Adrenal gland (tissue), 19 donors: ENCODE measurements around the gene MAP3K7CL. TPM values are rescaled to one million over a fixed set of nuclear protein-coding genes. Genes with fewer than 3 reads are reported as not detected.

Source experiments
- DNase-seq, 7 donors: peaks; one replicate each; pipeline ENCODE4 v3.0.0-alpha.2; 2019 to 2020
- H3K27ac ChIP-seq, 5 donors: fragments of 200-600 bp; sonication (generic) in 4 of 5; 1 replicate in 3 of 5; 2 replicates in 2 of 5; pipeline versions ENCODE4 v1.5.1 to v1.8.0; 2016 to 2020; ENCODE audit warnings: mild to moderate bottlenecking in 1 of 5
- H3K27me3 ChIP-seq: fragments of 200-600 bp; 2 replicates; pipeline ENCODE4 v1.8.0; 2021
- H3K36me3 ChIP-seq, 2 donors: fragments of 200-600 bp; replicated peaks in 1 of 2; 1 replicate in 1 of 2; 2 replicates in 1 of 2; pipeline versions ENCODE4 v1.5.1 to v1.8.0; 2018 to 2022
- H3K4me1 ChIP-seq, 2 donors: fragments of 200-600 bp; replicated peaks in 1 of 2; 1 replicate in 1 of 2; 2 replicates in 1 of 2; pipeline versions ENCODE4 v1.5.1 to v1.8.0; 2018 to 2021
- H3K4me3 ChIP-seq, 4 donors: fragments of 200-600 bp; sonication (generic) in 3 of 4; one replicate each; pipeline ENCODE4 v1.5.1; 2016 to 2018
- H3K9me3 ChIP-seq, 3 donors: fragments of 200-600 bp; sonication (generic) in 1 of 3; replicated peaks in 1 of 3; 1 replicate in 2 of 3; 2 replicates in 1 of 3; pipeline versions ENCODE4 v1.5.1 to v1.8.0; 2016 to 2021
- POLR2A ChIP-seq, 2 donors: fragments of 450-650 bp; IDR thresholded peaks; one replicate each; pipeline ENCODE4 v1.6.1; 2017; ENCODE audit warnings: antibody characterized with exemption in 2 of 2, mild to moderate bottlenecking in 2 of 2, moderate library complexity in 1 of 2
- WGBS, 4 donors: extraction: QIAGEN DNeasy Blood & Tissue Kit in 2 of 4; methylation state at CpG; one replicate each; pipeline versions ENCODE4 v1.1.5 to v1.1.7; 2013 to 2017; 5-methylcytosine and 5-hydroxymethylcytosine counted together
- intact Hi-C, 2 donors: fragments of 100-400 bp; cut with DNase I; formaldehyde crosslinking; loops; one replicate each; pipeline versions ENCODE4 v1.14.1 to v1.15.0; 2022 to 2023
- long read RNA-seq, 10 donors: library from polyadenylated mRNA in 3 of 10; unstranded in 2 of 10; stranded (forward) in 1 of 10; transcript quantifications; one replicate each; pipeline ENCODE4 v2.0.0 and lab custom pipeline, GENCODE V29; 2021 to 2026
- polyA plus RNA-seq, 3 donors: library from polyadenylated mRNA; stranded (reverse); fragments of 200-250 nt in 2 of 3; fragments of 350-450 nt in 1 of 3; fragmentation: Illumina TruSeq in 1 of 3; extraction: RNeasy Lipid Tissue Mini Kit (QIAGEN cat#74804) in 1 of 3; gene quantifications; one replicate each; pipeline ENCODE4 v1.2.3, GENCODE V29; 2013 to 2014
- total RNA-seq, 9 donors: library from RNA; depleted of rRNA in 4 of 9; stranded (reverse); fragments of >200 nt in 4 of 9; fragments of 120-200 nt in 1 of 9; fragmentation: NEBNext Ultra II Directional in 1 of 9; extraction: Animal tissue kit (Norgen Biotek cat#: 25700) in 1 of 9; gene quantifications; one replicate each; pipeline versions ENCODE4 v1.1.0 to v1.2.4, GENCODE V29; 2013 to 2023
- TF ChIP-seq, protein P1 (sequence below), 6 experiments: fragments of 450-650 bp in 4 of 6; fragments of 200-600 bp in 2 of 6; sonication (generic) in 1 of 6; IDR thresholded peaks; 1 replicate in 5 of 6; 2 replicates in 1 of 6; pipeline versions ENCODE4 v1.5.1 to v1.8.0; 2016 to 2021; ENCODE audit warnings: antibody characterized with exemption in 6 of 6, mild to moderate bottlenecking in 2 of 6, moderate library complexity in 1 of 6
- donor health status: healthy with polysubstance abuse.
- donor health status: Bipolar disorder and iron deficiency.
- donor health status: DM: yes; HTN: yes; CAD: no.
- donor health status: DM: no; HTN: no; CAD: no.
- donor health status: DM: no; HTN: no; CAD: no.
- donor health status: DM: yes; HTN: yes; CAD: no.

MAP3K7CL gene, protein sequence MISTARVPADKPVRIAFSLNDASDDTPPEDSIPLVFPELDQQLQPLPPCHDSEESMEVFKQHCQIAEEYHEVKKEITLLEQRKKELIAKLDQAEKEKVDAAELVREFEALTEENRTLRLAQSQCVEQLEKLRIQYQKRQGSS
- total RNA-seq (10 to 100 TPM in 7 of 9 donors, 1 to 10 TPM in 2; 3.6 to 29.5 (median 19.2) TPM), polyA plus RNA-seq (10 to 100 TPM; 10.6 to 17.7 (median 11.3) TPM)
- long read RNA-seq, donor 1 = 0 reads
- long read RNA-seq, donor 2 = 0 reads
- long read RNA-seq, donor 3, partial matches to known transcripts = 0 of 2 reads
- long read RNA-seq, donor 3, other reads (novel, unspliced or antisense) = 0 of 2 reads
- long read RNA-seq, donor 4, partial matches to known transcripts = 2 of 8 reads
- long read RNA-seq, donor 4, other reads (novel, unspliced or antisense) = 5 of 8 reads
- long read RNA-seq, donor 5, transcript MAP3K7CL-202 (7 exons, 2,066 nt) = major isoform, 8 of 18 reads
- long read RNA-seq, donor 5, partial matches to known transcripts = 3 of 18 reads
- long read RNA-seq, donor 5, other reads (novel, unspliced or antisense) = 4 of 18 reads
- long read RNA-seq, donor 6, partial matches to known transcripts = 0 of 9 reads
- long read RNA-seq, donor 6, other reads (novel, unspliced or antisense) = 8 of 9 reads
- long read RNA-seq, donor 7, partial matches to known transcripts = 0 of 2 reads
- long read RNA-seq, donor 7, other reads (novel, unspliced or antisense) = 0 of 2 reads
- long read RNA-seq, donor 8, partial matches to known transcripts = 0 of 2 reads
- long read RNA-seq, donor 8, other reads (novel, unspliced or antisense) = 0 of 2 reads
- long read RNA-seq, donor 9, partial matches to known transcripts = 0 of 2 reads
- long read RNA-seq, donor 9, other reads (novel, unspliced or antisense) = 0 of 2 reads
- long read RNA-seq, donor 10, partial matches to known transcripts = 0 of 2 reads
- long read RNA-seq, donor 10, other reads (novel, unspliced or antisense) = 0 of 2 reads

DNA sequence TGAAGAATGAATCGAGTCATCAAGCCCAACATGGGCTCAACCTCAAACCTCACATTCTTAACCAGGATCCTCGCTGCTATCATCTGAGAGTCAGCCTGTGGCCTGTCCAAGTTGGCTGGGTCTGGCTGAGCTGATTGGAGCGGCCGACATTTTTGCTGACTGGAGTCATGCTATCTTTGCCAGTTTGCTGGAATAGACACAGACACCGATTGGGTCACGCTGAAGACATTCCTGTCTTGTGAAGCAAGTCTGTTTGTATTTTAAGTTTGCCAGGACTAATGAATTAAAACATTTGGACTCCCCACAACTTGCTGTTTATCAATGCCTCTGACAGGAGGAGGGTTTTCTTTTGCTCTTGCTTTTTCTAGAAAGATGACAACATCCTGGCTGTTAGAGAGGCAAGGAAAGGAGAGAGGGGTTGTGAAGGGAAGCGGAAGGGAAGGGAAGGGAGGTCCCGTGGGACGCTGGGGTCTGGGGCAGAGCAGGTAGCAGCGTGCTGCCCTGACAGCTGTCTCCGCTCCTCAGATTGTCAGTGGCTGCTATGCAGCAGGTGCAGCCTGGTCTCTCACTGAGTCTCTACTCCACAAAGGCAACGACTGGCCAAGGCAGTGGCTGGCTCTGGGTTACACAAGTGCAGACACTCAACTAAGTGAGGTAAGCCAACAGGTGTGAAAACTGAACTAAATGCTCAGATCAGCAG is at the start of gene MAP3K7CL:
TSS of gene MAP3K7CL (plus strand) at position 375 of the 700 bp plus-strand sequence. CDS start 2,701 bp downstream, outside the sequence.
- DNase-seq = peak in 6 of 7 donors; percentile 35 to 81 (median 54)

DNA sequence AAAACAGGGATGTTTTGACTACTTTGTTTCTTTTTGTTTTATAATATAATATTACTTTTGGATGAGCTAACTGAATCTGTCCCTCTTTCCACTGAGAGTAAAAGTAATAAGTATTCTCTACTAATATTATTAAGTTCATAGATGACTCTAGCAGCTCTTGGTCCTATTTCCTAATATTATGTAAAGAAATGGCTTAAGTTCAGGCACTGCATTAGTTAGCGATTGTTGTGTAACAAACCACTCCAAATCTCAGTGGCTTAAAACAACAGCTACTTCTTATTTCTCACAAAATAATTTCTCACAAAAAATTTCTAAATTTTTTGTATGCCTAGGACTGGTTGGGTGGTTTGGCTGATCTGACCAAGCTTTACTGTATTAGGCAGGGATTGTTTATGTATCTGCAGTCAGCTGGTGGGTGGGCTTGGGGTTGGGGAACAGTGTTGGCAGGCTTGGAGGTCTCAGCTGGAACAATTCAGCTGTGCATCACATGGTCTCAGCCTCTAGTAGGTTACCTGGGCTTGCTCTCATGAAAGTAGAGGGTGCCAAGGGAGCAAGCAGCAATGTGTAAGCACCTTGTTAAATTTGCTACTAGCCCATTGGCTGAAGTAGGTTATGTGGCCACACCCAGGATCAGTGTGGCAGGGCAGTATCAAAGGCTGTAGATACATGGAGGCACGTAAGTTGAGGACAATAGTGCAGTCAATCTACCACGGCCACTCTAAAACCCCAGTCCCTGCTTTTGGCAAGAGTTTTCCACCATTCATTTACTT is 48.2 kb upstream of the MAP3K7CL start:
- no peak overlapping the region for H3K4me3 ChIP-seq
- no peaks in the 10 kb centered on the region for H3K27me3 ChIP-seq
- no peak for DNase-seq
- peaks cover 11 to 31% of the 10 kb centered on the region in 2 donors for H3K4me1 ChIP-seq
- intact Hi-C loops = loop anchor here in 1 of 2 donors (10.0 kb wide), 1 partner anchor 293 kb away; no protein-coding TSS in a partner anchor
- H3K36me3 ChIP-seq = no peaks in the 10 kb centered on the region
- H3K27ac ChIP-seq = no peak overlapping the region
- 90 to 95% (median 94%) methylated on average over 3 of the region's 3 CpGs for WGBS, 4 donors
- H3K9me3 ChIP-seq = no peaks in the 10 kb centered on the region
- TF ChIP-seq, protein P1, sequence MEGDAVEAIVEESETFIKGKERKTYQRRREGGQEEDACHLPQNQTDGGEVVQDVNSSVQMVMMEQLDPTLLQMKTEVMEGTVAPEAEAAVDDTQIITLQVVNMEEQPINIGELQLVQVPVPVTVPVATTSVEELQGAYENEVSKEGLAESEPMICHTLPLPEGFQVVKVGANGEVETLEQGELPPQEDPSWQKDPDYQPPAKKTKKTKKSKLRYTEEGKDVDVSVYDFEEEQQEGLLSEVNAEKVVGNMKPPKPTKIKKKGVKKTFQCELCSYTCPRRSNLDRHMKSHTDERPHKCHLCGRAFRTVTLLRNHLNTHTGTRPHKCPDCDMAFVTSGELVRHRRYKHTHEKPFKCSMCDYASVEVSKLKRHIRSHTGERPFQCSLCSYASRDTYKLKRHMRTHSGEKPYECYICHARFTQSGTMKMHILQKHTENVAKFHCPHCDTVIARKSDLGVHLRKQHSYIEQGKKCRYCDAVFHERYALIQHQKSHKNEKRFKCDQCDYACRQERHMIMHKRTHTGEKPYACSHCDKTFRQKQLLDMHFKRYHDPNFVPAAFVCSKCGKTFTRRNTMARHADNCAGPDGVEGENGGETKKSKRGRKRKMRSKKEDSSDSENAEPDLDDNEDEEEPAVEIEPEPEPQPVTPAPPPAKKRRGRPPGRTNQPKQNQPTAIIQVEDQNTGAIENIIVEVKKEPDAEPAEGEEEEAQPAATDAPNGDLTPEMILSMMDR (IDR thresholded peaks at IDR 0.05) = no peak
- no peak for TF ChIP-seq POLR2A (IDR thresholded peaks at IDR 0.05)

More for the DNA sequence above, at the start of gene MAP3K7CL:
- intact Hi-C loops = no loop called here
- Histone ChIP-seq H3K27me3 (no peaks in the 10 kb centered on the region), H3K4me3 (no peak within 1 kb of the TSS), H3K4me1 (no peaks in the 10 kb centered on the region), H3K36me3 (no peaks in the 10 kb centered on the region), H3K9me3 (no peaks in the 10 kb centered on the region), H3K27ac (peak within 1 kb of the TSS in 1 of 5 donors; percentile 56)
- TF ChIP-seq, protein P1 (IDR thresholded peaks at IDR 0.05) = no peak
- TF ChIP-seq POLR2A (IDR thresholded peaks at IDR 0.05) = no peak
- WGBS, 4 donors = 78 to 87% (median 81%) methylated on average over 10 to 12 of the region's 12 CpGs

DNA sequence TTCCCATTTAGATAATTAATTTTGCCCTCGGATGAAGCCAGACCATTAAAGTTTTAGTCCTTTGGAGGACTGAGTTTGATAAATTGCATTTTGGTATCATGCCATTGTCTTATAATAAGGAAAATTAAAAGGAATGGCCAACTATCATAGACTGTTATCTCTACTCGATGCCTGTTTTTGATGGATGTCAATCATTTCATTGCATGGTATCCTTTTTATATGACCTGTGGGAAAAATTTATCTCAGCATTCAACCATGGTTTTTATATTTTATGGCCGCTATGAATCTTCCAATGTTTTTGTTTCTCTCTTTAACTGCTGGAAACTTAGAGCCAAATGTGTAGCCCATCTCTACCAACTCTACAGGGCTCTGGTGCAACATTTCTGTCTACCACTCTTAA is 47.1 kb upstream of the MAP3K7CL start:
- intact Hi-C loops = loop anchor here in 1 of 2 donors (10.0 kb wide), 1 partner anchor 291 kb away; no protein-coding TSS in a partner anchor
- Histone ChIP-seq H3K9me3 (no peaks in the 10 kb centered on the region), H3K4me1 (peaks cover 11 to 26% of the 10 kb centered on the region in 2 donors), H3K36me3 (no peaks in the 10 kb centered on the region), H3K27ac (no peak overlapping the region), H3K4me3 (no peak overlapping the region), H3K27me3 (no peaks in the 10 kb centered on the region)
- TF ChIP-seq, protein P1 (IDR thresholded peaks at IDR 0.05) = no peak
- no peak for TF ChIP-seq POLR2A (IDR thresholded peaks at IDR 0.05)
- DNase-seq = no peak
- 68 to 74% (median 70%) methylated on average over 3 of the region's 3 CpGs for WGBS, 4 donors
